GM21717 (cell line): ENCODE data around the gene WDR35.

Experiments
- ATAC-seq: cut with Tn5 transposase; IDR thresholded peaks from one replicate; pipeline ENCODE4 v1.9.1; 2021; ENCODE audit warnings: mild to moderate bottlenecking, moderate library complexity; ENCODE audit not compliant: unreplicated experiment

WDR35 gene

GRCh38 chr2:19989667-19990415 lies at the start of gene WDR35:
TSS of gene WDR35 (minus strand) at chr2:19990105. CDS start at chr2:19990015, 90 bp downstream.
- peak; percentile 96 for ATAC-seq

- no peak for ATAC-seq
These were observed 47.8 kb upstream of the WDR35 start for GRCh38 chr2:20037660-20038059.

GRCh38 chr2:20035955-20036666 lies 46.2 kb upstream of the WDR35 start:
- ATAC-seq: no peak

- ATAC-seq: no peak
These were observed 44.9 kb upstream of the WDR35 start for GRCh38 chr2:20034821-20035220.

- no peak for ATAC-seq
These were observed 44.3 kb upstream of the WDR35 start for GRCh38 chr2:20034218-20034617.

- ATAC-seq: no peak
These were observed 43.4 kb upstream of the WDR35 start for GRCh38 chr2:20033322-20033721.

GRCh38 chr2:20030224-20030623 lies 40.3 kb upstream of the WDR35 start:
- no peak for ATAC-seq

GRCh38 chr2:20027705-20028434 lies 38.0 kb upstream of the WDR35 start:
- no peak for ATAC-seq

GRCh38 chr2:20027260-20027677 lies 37.4 kb upstream of the WDR35 start:
- ATAC-seq: no peak

- no peak for ATAC-seq
These were observed 35.3 kb upstream of the WDR35 start for GRCh38 chr2:20025065-20025786.

- no peak for ATAC-seq
These were observed 33.8 kb upstream of the WDR35 start for GRCh38 chr2:20023688-20024087.

- ATAC-seq: no peak
These were observed 31.6 kb upstream of the WDR35 start for GRCh38 chr2:20021405-20022009.

GRCh38 chr2:20019747-20020146 lies 29.8 kb upstream of the WDR35 start:
- ATAC-seq: no peak

GRCh38 chr2:20018601-20019152 lies 28.8 kb upstream of the WDR35 start:
- no peak for ATAC-seq

GRCh38 chr2:20016346-20016745 lies 26.4 kb upstream of the WDR35 start:
- no peak for ATAC-seq

GRCh38 chr2:20015482-20016083 lies 25.7 kb upstream of the WDR35 start:
- no peak for ATAC-seq

- no peak for ATAC-seq
These were observed 23.4 kb upstream of the WDR35 start for GRCh38 chr2:20013126-20013849.

GRCh38 chr2:20012282-20013125 lies 22.6 kb upstream of the WDR35 start, which contains the start of gene MATN3:
TSS of gene MATN3 (minus strand) at chr2:20012668. CDS start at chr2:20012631, 37 bp downstream.
- no peak for ATAC-seq

GRCh38 chr2:20012032-20012281 lies 22.1 kb upstream of the WDR35 start:
- no peak for ATAC-seq
